AG08395 (cell line): Measurements from ENCODE around the gene INTS2.
"Not testable (repeated sequence)": the region's sequence is repeated elsewhere in the genome, so short reads cannot be mapped to it uniquely, and the experiment has no call there.

Experiments
- DNase-seq: peaks from one replicate; pipeline ENCODE4 v3.0.0; 2012; ENCODE audit warnings: mixed read lengths, low spot score

INTS2 gene

GRCh38 chr17:61819265-61819664, 108.5 kb downstream of the INTS2 start:
- DNase-seq: not testable (repeated sequence)

GRCh38 chr17:61818225-61818624, 109.6 kb downstream of the INTS2 start:
- DNase-seq: no peak

- DNase-seq: no peak
Measured at GRCh38 chr17:61817452-61817851, 110.3 kb downstream of the INTS2 start.

- DNase-seq: no peak
Measured at GRCh38 chr17:61816538-61816937, 111.2 kb downstream of the INTS2 start.

GRCh38 chr17:61815863-61816503, 111.8 kb downstream of the INTS2 start:
- no peak for DNase-seq
